ENCODE results near the gene SGSM1. TPM values are rescaled to one million over a fixed set of nuclear protein-coding genes. Genes with fewer than 3 reads are reported as not detected.

SGSM1 gene
- total RNA-seq, 1 experiment from 2014 or later, result 5.1 TPM

DNA sequence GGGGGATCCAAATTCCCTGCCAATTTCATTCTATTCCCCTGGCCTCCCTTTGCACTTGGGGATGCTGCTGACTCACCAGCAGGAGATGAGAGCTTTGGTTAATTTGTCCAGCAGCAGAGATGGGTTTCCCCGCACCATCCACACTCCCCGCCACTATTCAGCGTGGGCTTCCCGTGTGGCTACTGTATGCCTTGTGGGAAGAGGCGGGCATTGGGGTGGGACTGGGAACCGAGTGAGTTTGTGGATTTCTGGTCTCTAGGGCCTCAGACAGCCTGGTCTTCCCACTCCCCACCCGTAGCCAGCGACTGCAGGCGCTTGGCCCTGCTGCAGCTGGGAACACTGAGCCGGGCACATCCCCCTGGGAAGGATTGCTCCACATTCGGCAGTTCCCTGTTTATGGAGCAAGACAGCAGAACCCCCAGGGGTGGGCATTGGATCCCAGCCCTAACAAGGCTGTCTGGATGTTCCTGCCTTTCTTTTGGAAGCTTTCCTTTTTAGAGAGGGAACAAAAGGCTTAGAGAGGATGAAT is 169.9 kb downstream of the SGSM1 start:
- no peak for DNase-seq (ENCODE audit: low read depth, low spot score)
- Histone ChIP-seq H4K20me1 (ENCODE audit: insufficient read depth) (no peaks in the 10 kb centered on the region), H3K27me3 (ENCODE audit: insufficient read depth, low read length) (no peaks in the 10 kb centered on the region), H3K9me2 (ENCODE audit: insufficient read depth) (no peaks in the 10 kb centered on the region), H3K27ac (ENCODE audit: low read depth, low read length) (no peak overlapping the region), H3K9me3 (ENCODE audit: control insufficient read depth in 1 of 2, insufficient read depth in 1 of 2, low read depth in 1 of 2, low read length in 2 of 2) (no peaks in the 10 kb centered on the region), H3K36me3 (ENCODE audit: control insufficient read depth in 1 of 2, insufficient read depth in 2 of 2, low read length in 2 of 2) (no peaks in the 10 kb centered on the region), H3K4me3 (replicated peaks in 1 of 2; ENCODE audit: low read depth in 1 of 2, low read length in 2 of 2) (no peak overlapping the region), H3K4me2 (ENCODE audit: low read length) (no peak overlapping the region; the same call in 1 of the 2 replicates), H2AFZ (ENCODE audit: low read depth, low read length, poor library complexity, severe bottlenecking) (no peak overlapping the region), H3K79me2 (ENCODE audit: insufficient read depth, low read length) (peaks cover 75% of the 10 kb centered on the region), H3K9ac (ENCODE audit: low read length) (no peak overlapping the region), H3K4me1 (ENCODE audit: control insufficient read depth in 1 of 2, insufficient read depth in 2 of 2, low read length in 2 of 2) (peaks cover 47 to 75% of the 10 kb centered on the region in 2 experiments)
- no peak for ATAC-seq
- CTCF ChIA-PET, result no interaction called here
- TF ChIP-seq TCF7L2 (IDR thresholded peaks at IDR 0.05; ENCODE audit: borderline replicate concordance, extremely low read depth, insufficient read depth, insufficient read length) (no peak), CBX3 (IDR thresholded peaks at IDR 0.05; ENCODE audit: low read depth) (no peak), EZH2 (IDR thresholded peaks at IDR 0.05) (no peak), RAD21 (IDR thresholded peaks at IDR 0.05; ENCODE audit: low read depth) (no peak), SIN3A (IDR thresholded peaks at IDR 0.05; ENCODE audit: low read depth) (no peak), MAX (IDR thresholded peaks at IDR 0.05) (no peak), YY1 (IDR thresholded peaks at IDR 0.05; ENCODE audit: extremely low read depth, insufficient replicate concordance, low read depth, low read length) (no peak), CEBPB (IDR thresholded peaks at IDR 0.05; ENCODE audit: low read depth) (no peak), ELF1 (IDR thresholded peaks at IDR 0.05; ENCODE audit: borderline replicate concordance, low read depth) (no peak), SP1 (IDR thresholded peaks at IDR 0.05; ENCODE audit: low read depth) (no peak), EZH2phosphoT487 (IDR thresholded peaks at IDR 0.05; ENCODE audit: borderline replicate concordance) (no peak), JUND (IDR thresholded peaks at IDR 0.05) (no peak), ZFX (IDR thresholded peaks at IDR 0.05) (no peak), POLR2A (IDR thresholded peaks at IDR 0.05; ENCODE audit: borderline replicate concordance, extremely low read depth, insufficient read depth, insufficient read length) (no peak), POLR2AphosphoS5 (IDR thresholded peaks at IDR 0.05; ENCODE audit: low read depth, low read length) (no peak), REST (IDR thresholded peaks at IDR 0.05; ENCODE audit: low read depth) (no peak)
- TF ChIP-seq, protein P1, sequence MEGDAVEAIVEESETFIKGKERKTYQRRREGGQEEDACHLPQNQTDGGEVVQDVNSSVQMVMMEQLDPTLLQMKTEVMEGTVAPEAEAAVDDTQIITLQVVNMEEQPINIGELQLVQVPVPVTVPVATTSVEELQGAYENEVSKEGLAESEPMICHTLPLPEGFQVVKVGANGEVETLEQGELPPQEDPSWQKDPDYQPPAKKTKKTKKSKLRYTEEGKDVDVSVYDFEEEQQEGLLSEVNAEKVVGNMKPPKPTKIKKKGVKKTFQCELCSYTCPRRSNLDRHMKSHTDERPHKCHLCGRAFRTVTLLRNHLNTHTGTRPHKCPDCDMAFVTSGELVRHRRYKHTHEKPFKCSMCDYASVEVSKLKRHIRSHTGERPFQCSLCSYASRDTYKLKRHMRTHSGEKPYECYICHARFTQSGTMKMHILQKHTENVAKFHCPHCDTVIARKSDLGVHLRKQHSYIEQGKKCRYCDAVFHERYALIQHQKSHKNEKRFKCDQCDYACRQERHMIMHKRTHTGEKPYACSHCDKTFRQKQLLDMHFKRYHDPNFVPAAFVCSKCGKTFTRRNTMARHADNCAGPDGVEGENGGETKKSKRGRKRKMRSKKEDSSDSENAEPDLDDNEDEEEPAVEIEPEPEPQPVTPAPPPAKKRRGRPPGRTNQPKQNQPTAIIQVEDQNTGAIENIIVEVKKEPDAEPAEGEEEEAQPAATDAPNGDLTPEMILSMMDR (IDR thresholded peaks at IDR 0.05 in 2 of 3, conservative IDR thresholded peaks at IDR 0.05 in 1 of 3; ENCODE audit: borderline replicate concordance in 1 of 3, insufficient read depth in 1 of 3, low read depth in 2 of 3, low read length in 2 of 3), result no peak
- TF ChIP-seq, protein P2, sequence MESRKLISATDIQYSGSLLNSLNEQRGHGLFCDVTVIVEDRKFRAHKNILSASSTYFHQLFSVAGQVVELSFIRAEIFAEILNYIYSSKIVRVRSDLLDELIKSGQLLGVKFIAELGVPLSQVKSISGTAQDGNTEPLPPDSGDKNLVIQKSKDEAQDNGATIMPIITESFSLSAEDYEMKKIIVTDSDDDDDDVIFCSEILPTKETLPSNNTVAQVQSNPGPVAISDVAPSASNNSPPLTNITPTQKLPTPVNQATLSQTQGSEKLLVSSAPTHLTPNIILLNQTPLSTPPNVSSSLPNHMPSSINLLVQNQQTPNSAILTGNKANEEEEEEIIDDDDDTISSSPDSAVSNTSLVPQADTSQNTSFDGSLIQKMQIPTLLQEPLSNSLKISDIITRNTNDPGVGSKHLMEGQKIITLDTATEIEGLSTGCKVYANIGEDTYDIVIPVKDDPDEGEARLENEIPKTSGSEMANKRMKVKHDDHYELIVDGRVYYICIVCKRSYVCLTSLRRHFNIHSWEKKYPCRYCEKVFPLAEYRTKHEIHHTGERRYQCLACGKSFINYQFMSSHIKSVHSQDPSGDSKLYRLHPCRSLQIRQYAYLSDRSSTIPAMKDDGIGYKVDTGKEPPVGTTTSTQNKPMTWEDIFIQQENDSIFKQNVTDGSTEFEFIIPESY (IDR thresholded peaks at IDR 0.05; ENCODE audit: extremely low read depth, insufficient replicate concordance, low read length), result no peak
- no TSS peak for BruUV-seq (replicated peaks)
- POLR2A ChIA-PET, result interaction anchor here (0.6 to 1.3 kb wide), 2 partner anchors 8 to 17 kb away, joined by 3 read pairs; no protein-coding TSS in a partner anchor
- intact Hi-C loops (cut with micrococcal nuclease), result no loop called here
- RAD21 ChIA-PET (ENCODE audit: low non-redundant PET in 1 of 2, low total read pairs in 2 of 2, uncharacterized antibody in 2 of 2, unreplicated experiment in 2 of 2), result no interaction called here
